GM21526 (cell line): ENCODE results near the gene HDHD5.

Experiments used
- ATAC-seq: cut with Tn5 transposase; IDR thresholded peaks from one replicate; pipeline ENCODE4 v1.9.1; 2021; ENCODE audit warnings: moderate library complexity; ENCODE audit not compliant: unreplicated experiment, low FRiP score

HDHD5 gene

DNA sequence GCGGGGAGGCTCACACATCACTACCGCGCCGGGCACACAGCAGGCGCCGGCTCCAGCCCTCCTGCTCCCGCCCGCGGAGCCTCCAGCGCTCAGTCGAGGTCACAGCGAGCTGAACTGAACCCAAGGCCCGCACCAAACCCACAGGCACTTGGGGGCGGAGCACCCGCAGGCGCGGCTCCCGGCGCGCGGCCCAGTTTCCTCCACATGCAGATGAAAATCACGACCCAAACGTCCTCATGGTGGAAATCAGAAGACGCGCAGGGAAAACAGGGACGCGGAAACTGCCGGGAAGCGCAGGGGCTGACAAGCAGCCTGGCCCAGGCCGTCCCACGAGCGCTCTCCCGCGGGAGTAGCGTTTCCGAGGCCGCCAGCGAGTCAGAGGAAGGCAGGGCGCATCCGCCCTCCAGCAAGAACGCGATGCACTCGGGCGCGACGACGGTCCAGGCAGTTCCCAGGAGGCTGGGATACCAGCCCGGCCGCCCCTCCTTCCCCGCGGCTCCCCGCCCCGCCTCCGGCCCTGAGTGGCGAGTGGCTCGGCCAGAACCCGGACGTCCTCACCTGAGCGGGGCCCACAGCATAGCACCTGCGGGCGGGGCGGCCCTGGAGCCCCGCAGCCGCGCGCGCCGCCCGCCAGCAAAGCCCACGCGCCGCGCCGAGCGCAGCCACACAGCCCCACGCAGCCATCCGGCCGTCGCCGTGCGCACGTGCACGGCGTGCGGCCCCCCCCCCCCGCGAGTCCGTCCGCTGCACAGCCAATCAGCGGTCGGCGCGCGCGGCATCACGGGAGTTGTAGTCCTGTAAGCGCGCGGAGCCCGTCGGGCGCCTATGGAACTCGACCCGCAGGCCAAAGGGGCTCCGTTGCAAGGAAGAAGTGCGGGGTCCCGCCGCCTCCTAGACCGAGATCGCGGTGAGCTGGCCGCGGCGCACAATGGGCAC is at the start of gene HDHD5:
Gene HDHD5, minus strand, starts transcription at position 710 of the 936 bp plus-strand sequence. Its CDS starts 26 bp downstream, at position 684.
- ATAC-seq: peak; percentile 68

DNA sequence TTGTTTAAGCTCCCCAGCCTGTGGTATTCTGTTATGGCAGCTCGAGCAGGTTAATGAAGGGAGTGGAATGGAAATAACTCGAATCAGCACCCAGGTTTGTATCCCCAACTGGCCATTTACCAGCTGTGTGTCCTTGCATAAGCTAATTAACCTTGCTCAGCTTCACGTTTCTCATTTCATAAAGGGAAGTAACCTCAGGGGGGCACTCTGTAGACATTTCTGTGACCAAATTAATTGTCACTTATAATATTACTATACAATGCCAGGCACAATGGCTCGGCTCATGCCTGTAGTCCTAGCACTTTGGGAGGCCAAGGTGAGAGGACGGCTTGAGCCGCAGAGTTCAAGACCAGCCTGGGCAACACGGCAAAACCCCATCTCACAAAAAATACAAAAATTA is 46.4 kb upstream of the HDHD5 start:
- no peak for ATAC-seq

DNA sequence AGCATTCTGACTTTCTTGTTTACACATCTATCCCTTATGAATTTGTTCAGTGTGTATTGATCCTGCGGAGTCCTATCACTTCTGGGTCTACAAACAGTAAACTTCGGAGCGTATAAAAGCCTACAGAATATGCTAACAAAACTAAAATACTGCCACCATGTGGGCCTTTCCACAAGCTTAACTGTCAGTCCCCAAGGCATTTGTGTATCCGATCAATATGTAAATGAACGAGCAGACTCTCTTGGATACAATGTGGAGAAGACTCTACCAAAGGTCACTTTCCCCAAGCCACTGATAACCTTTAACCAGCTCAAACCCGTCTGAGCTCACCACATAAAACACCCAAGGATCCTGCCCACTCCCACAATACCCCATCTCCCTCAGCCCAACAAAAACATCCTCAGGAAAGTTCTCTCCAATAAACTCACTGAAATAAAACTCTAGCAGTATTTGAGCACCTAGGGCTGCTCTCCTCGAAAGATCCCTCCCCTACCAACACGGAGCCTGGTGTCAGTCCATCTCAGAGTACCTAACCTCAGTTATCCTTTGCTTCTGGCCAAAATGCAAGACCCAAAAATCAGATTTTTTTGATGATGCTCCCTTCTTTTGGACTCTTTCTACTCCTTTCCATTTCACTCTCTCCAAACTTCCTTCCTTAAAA is 42.3 kb upstream of the HDHD5 start:
- no peak for ATAC-seq

DNA sequence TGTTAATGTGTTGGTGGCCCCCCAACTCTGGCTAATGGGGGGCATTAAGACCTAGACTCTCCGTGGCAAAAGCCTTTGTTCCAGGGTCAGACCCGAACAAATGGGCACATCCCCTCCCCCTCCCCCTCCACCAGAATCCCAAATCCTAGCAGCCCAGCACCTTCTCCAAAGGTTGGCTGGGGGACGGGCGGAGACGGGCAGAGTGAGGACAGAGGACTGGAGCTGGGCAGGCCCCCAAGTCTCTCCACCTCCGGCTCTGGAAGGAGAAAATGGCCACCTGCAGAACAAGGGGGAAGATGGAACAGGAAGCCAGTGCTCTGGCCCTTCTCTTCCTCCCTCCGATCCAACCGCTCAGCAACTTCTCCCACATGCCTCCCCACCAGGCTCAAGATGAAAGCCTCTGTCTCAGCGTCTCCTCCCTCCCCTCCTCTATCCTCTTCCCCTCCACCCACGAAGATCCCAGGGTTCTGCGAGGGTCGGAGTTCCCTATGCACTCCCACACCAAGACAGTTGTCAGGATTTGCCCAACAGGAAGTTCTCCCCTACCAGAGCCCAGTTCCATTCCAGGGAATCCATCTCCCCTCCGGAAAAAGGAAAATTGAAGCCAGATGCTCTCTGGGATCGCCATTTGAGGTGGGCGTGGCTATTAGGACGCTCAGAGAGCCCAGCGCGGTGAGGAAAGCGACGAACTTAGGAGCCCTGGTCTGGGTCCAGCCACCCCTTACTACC is 40.1 kb upstream of the HDHD5 start:
- ATAC-seq: no peak

DNA sequence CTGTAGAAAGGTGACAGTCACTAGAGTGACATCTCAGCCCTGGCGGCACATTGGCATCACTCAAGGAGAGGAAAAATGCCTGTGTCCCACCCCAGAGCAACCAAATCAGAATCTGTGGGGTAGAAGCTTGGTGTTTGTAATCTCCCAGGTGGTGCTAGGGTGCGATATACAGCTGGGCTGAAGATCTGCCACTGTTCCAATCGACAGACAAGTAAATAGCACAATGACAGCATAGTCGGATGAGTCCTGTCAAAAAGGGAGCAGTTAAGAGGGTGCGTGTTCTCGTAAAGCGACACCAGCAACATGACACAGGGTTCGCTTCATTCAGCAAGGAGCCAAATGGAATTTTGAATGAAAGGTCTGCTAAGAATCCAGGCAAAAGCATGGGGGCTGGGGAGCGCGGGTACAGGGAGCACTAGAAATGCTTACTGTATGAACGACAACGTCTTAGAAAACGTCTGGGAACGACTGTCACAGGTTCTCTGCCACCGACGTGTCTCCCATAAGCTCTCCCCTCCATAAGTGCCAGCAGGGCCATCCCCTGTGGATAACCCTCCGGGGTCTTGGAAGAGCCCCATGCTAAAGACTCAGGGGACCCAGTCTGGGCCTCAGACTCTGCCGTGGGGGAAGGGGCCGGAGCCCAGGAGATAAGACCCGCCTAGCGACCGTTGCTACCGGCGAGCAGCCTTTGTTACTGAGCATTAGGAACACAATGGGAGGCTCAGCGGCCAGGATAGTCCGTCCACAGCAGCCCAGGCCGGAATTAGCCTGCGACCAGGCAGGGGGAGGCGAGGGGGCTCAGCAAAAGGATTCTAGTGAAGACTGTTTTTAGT is 39.3 kb upstream of the HDHD5 start:
- no peak for ATAC-seq

DNA sequence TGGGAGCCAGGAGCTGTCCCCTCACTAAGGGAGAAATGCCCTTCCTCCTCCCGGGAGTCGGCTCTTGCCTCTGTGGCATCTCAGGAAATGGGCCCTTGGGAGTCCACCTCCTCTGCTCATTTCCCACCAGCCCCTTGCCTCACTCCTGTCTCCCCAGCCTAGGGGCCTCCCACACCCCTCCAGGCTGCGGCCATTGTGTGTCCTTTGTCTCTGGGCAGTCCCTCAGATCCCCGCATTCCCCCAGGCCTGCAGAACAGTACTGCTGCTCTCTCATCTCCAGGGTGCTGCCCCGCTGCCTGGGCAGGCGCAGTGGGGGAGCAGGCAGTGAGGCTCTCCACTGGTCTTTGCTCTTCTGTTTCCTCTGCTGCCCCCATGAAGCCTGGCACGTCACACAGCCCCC is 35.1 kb upstream of the HDHD5 start:
- no peak for ATAC-seq

DNA sequence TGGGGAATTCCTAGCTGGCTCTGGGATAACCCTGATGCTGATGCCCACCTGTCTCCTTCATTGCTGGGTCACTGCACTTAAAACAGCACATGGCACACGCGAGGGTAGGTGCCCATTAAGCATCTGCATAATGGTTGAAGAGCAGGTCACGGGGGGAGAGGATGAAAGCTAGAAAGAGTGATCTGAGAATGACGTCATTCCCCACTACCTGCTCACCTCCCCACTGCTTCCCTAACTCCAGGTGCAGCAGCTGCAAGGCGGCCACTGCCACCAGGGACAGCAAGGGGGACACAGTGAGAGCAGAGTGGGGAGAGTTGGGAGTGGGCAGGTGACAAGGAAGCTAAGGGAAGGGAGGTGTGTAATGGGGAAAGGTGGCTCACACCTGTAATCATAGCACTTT is 33.1 kb upstream of the HDHD5 start:
- no peak for ATAC-seq

DNA sequence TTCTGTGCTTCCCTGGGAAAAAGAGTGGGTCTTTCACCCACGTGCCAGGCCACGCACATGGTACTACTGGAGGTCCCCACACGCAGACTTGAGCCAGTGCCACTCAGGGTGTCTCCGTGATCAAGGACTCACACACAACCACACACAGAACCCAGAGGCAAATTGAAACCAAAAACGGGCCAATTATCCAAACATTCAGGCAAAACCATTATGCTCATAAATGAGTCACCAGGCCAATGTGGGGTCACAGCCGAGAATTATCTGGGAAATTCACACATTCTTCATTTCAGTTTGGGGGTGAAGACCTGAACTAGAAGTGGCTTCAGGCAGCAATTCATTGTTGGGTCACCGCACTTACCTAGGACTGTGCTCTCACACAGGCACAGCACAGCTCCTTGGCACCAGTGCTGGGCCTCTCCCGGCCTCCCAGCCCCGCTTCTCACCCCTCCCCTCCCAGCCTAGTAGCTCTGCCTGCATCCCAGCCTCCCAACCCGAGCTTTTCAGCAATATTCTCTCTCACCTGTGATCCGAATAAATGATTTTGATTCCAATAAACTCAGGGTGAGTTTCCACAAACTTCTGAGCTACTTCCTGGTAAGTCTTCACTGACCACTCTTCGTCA is 32.2 kb upstream of the HDHD5 start:
- ATAC-seq: no peak

DNA sequence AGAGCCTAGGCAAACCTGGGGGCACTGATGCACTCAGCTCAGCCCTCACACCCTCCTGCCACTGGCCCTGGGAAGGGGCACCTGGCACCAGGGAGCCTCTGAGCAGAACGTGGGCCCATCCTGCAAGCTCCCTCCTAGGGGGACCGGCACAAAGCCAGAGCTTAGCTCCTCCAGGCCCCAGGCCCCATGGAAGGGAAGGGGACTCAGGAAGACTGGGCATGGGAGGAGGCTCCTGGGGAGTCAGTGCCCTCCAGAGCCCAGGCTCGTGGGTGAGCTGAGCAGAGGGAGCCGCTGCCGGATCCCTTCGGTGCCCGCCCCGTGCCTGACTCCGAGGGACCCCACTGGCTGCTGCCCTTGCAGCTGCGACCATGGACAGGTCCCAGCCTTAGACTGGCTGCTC is 31.6 kb upstream of the HDHD5 start:
- ATAC-seq: no peak

DNA sequence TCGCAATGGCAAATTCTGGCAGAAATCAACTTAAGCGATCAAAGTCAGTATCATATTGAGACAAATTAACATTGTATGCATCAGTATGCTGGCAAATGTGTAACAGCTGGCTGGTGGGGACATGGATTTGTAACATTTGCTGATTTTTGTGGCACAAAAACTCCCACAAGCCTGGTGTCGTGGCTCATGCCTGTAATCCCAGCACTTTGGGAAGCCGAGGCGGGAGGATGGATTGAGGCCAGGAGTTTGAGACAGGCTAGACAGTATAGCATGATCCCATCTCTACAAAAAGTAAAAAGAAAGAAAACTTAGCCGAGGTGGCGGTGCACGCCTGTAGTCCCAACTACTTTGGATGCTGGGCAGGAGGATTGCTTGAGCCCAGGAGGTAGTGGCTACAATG is 17.6 kb upstream of the HDHD5 start:
- ATAC-seq: no peak

DNA sequence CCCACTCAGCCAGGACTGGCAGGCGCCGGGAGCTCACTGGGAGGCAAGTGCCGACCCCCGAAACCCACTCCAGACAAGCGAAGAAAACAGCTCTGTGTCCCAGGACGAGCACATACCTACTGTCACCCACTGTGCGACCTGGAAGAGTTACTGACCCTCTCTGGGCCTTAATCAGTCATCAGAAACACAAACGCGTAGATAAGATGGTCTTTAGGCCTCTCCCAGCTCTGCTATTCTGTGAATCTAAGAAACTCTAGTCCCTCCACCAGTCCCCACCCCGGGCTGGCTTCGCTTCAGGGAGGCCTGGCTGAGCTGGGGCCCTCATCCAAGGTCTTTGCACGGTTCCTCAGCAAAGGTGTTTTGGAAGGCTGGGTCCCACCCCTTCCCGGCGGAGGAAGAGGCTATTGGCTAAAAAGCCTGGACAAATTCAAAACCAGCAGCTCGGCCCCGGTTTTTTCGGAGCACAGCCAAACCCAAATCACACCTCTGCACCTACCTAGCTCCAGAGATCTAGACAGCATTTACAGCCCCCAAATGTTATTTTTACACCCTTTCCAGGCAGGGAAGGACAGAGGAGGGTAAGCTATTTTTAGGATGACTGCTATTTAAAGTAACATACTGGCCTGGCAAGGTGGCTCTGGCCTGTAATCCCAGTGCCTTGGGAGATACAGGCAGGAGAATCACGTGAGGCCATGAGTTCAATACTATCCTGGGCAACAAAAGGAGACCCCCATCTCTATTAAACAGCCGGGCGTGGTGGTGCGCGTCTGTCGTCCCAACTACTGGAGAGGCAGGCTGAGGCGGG is 13.2 kb upstream of the HDHD5 start:
- no peak for ATAC-seq

DNA sequence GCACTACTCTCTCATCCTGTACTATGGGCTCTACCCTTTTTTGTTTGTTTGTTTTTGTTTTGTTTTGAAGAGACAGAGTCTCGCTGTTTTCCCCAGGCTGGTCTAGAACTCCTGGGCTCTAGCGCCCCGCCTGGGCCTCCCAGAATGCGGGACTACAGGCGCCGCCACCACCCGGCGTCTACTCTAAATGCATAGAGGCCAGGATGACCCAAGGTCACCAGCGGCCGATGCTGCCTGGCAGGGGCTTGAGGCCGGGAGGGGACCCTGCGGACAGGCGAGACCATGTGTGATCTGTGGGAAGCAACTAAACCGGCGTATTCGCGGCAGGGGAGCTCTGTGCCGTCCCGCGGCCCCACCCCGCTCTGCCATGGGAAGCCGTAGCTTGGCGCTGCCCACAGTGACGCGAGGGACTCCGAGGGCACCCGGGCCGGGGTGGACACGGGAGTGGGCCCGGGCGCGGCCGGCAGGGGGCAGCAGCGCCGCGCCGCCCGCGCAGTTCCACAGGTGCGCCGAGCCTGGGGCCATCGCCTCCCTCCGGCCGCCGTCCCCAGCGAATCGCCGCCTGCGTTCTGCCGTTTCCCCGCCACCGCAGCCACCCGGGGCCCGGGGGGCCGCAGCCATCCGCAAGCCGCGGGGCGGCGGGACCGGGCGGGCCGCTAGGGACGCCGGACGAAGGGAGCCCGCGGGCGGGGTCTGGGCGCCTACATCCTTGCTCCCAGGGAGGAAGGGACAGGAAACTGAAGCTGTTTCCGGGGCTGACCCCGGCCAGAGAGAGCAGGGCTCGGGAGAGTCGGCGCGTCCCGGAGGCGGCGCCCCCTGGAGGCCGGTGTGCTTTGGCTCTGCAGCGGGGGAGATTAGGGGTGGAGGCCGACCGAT is 12.3 kb upstream of the HDHD5 start:
- ATAC-seq: peak; percentile 89

DNA sequence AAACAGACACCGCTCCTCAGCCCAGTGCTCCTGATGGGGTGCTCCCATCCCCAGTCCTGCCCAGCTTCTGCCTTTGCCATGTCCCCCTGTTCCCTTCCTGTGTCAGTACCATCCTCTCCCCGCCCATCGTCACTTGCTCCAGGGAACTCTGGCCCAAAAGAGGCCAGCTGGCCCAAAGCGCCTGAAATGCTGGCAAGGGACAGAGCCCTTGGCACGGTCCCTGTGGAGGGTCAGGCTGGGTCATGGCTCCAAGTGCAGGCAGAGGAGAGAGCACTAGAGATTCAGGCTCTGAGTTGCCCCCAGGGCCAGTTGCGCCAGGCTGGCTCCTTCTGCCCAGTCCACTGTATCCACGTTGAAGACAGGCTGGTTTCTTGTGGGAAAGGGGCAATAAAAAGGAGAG is 8.4 kb upstream of the HDHD5 start:
- no peak for ATAC-seq

DNA sequence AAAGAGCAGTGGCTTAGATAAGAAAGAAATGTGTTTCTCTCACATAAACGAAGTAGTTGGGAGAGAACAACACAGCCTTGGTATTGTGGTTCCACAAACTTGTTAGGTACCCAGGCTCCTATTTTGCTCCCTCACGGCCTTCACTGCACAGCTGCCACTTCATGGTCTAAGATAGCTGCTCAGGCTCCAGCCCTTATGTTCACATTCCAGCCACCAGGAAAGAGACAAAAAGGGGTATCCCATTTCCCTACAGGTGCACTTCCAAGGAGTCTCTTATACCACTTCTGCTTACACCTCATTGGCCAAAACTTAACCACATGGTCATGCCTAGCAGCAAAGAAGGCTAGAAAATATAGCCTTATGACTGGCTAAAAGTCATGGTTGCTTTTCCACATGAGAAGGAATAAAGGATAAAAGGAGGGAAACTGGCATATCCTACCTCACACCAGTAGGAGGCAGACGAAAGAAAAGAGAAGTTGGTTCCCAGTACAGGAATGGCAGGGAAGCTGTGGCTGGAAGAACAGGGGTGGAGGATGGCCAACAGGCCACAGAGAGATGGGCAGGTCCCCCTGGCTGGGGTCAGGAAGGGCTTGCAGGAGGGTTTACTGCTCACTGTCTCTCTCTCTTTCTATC is 5.4 kb upstream of the HDHD5 start:
- ATAC-seq: no peak

DNA sequence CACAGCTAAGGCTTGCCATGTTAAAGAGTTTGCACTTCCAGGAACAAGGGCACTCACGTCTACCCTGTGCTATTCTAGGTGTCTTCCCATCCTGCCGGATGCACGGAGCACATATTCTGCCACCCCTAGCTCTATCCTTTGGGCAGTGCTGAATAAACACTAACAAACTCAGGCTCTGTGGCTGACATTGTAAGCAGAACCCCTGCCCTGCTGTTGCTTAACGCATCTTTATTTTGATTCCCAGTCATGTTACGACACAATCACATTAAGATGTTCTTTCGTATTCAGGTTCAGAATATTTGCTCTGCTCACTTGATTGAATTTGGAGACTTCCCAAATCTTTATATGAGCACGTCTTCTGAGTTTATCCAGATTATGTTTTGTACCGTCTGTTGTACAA is 3.7 kb upstream of the HDHD5 start:
- no peak for ATAC-seq

DNA sequence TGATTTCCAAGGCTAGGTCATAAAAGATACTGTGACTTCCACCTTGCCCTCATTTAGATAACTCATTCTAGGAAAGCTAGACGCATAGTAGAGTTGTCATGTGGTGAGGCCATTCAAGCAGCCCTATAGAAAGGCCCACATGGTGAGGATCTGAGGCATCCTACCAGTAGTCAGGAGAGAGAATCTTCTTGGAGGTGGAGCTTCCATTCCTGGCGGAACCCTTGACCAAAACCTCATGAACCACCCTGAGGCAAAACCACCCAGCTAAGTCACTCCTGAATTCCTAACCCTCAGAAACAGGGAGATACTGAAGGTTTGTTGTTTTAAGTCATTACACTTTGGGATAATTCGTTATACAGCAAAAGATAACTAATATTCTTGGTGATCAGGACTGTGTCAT is 2.9 kb upstream of the HDHD5 start:
- ATAC-seq: no peak

DNA sequence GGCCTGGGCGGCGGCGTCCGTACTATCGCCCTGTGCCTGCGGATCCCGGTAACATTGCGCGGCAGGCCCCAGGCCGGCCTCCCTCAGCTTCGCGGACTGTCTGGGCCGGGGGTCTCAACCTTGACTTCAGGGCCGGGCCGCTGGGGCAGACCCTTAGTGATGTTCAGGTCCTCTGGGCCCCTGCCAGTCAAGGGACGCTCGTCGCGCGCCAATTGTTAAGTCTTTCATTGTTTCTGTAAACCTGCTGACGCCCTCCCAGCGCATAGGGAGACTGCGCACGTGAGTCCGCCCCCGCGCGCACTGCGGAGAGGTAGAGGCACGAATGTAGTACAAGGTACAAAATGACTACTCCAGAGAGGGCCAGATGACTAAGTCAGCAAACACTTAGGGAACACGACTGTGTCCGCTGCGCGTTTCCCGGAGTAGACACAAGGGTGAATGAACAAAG is 451 bp upstream of the HDHD5 start:
- ATAC-seq: no peak

DNA sequence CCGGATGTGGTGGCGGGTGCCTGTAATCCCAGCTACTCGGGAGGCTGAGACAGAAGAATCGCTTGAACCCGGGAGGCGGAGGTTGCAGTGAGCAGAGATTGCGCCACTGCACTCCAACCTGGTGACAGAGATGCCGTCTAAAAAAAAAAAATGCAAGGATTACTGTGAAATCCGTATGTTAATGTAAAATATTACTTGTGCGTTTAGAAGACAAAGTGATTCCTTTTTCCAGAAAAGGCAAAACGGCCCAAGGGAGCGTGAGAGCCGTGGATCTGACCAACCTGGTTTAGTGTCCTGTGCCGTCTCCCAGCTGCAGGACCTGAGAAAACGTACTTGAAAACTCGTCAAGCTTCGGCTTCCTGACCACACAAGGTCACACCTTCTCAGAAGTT is 905 bp downstream of the HDHD5 start:
- ATAC-seq: no peak
